NCI-H1105 (cell line): Measurements from ENCODE around the gene HTR4.

ENCODE experiments used
- DNase-seq: peaks from one replicate; lab custom pipeline; 2025; lab: John Stamatoyannopoulos, UW

The HTR4 gene

DNA sequence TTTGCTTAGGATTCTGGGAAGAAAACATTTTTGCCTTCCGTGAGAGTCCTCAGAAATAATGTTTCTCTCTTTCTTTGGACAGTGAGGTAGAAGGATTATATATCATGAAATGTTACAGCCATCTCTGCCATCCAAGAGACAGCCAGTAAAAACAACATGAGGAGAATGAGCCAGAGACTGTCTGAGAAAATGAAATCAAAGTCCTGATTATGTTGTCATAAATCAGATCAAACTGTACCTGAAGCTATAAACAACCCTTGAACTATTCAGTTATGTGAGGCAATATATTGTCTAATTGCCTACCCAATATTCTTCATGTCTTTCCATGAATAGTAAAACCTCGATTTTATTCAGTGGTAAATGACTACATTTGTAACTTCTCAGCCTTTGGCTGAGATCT lies 9.2 kb upstream of the HTR4 start:
- DNase-seq: no peak

DNA sequence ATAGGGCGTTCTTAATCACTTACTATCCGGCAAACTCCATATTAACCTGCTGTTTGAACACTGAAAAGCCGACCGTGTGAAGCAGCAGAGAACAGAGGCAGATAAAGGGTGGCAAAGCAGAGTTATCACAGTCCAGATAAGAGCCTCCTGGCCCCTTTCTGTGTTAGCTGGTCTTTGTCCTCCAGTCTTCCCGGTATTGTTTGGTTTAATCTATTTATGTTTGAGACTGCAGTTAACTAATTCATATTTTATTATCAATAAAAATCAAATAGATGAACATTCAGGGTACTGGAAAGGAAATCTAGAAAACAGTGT lies 6.0 kb upstream of the HTR4 start:
- DNase-seq: no peak

DNA sequence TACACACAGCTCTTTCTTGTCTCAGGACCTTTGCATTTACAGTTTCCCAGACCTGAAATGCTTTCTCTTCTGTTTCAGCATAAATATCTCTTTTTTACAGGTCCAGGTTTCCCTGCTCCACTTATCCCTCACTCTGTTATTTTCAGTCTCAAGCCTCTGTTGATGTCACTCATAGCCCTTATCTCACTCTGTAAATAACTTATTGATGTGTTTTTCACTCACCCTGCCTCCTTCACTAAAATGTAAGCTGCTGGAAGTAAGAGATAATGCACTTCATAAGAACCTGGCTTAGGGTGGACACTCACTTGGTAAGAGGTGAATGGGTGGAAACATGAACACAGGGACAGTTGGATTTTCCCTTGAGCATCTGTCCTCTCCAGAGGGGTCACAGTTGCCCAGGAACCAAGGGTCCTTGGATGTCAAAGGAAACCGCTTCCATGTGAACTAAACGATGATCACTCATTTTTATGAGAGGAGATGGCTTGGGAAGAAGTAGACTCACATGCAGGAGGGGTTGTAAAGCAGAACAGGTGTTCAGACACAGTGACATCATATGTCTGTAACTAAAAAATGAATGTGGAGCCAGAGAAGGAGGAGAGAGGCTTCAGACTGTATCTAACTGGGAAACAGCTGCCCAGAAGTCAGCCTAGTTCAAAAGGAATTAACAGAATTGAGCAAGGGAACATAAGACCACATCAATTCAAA lies 5.5 kb upstream of the HTR4 start:
- no peak for DNase-seq

- DNase-seq: no peak
Observed at GRCh38 chr5:148653291-148653835, 964 bp downstream of the HTR4 start.

GRCh38 chr5:148651528-148651927 lies 2.8 kb downstream of the HTR4 start:
- DNase-seq: no peak

DNA sequence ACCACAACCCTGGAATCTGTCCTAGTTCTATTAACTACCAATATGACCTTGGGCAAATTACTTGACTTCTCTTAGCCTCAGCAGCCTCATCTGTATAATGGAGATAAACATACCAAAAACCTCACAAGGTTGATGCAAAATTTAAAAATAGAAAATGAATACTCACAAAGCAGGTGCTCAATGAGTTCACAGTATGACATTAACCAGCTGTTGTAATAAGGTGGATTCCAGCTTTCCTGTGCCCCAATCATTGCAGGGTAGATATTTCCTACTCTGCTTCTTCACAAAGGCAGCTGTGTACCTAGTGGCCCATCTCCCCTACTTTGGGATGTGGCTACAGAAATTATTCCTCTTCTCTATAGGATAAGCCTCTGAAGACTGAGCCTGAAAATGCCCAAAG lies 8.8 kb downstream of the HTR4 start:
- no peak for DNase-seq

GRCh38 chr5:148641735-148642134 lies 12.6 kb downstream of the HTR4 start:
- no peak for DNase-seq

GRCh38 chr5:148640471-148640870 lies 13.9 kb downstream of the HTR4 start:
- no peak for DNase-seq

DNA sequence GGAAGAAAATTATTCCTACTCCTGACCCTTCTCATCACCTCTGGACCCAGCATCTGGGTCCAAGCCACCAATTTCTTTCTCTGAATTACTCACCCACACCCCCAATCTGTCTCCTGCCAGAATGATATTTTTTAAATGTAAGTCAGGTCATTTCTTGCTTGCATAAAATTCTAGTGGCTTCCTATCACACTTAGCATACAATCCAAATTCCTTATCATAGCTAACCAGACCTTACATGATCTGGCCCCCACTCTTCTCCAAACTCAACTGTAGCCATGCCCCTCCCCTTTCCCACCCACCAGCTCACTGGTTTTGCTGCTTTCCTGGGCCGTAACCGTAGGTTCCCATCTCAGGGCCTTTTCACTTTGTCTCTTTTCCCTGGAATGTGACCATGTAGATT lies 15.2 kb downstream of the HTR4 start:
- no peak for DNase-seq

GRCh38 chr5:148636353-148636752 lies 18.0 kb downstream of the HTR4 start:
- DNase-seq: no peak

DNA sequence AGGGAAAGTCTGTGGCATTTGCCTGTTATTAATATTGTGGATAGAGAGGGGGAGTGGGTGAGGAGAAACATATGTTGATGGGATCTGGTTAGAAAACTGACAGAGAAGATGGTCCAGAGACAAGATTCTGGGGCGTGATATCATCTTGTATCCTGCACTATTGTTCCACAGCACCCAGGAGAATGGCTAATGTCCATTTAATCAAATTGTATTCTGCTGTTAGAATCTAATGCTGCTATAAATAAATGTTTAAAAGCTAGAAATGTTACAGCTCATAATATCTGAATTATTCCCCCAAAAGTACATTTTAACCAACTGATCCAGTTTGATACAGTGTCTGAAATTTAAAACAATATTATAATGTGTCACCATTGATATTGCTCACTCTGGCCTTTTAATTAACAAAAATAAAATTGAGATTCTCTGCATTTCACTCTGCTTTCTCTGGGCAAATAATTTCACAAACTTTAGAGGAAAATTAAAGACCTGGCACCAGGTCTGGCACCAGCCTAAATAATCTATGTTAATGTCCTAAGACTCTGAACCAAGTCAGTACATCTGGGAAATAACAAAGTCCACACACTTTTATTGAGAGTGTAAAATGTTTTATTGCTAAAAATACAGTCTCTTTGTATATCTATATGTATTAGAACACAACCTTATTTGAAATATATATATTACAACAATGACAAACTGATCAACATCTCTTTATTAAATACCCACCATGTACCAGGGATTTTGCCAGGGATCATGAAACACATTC lies 18.8 kb downstream of the HTR4 start:
- no peak for DNase-seq

DNA sequence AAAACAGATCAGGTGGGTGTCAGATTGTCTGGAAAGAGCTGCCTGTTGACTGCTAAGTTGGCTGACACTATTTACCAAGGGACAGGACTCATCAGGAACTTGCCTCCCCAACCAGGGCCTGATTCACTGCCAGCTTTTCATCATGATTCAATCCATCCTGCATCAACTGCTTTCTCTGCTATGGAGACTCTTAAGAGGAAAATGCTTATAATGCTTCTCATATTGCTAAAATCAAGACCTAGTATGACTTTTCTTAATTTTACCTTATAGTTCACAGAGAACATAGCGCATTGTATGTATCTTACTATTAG lies 21.3 kb downstream of the HTR4 start:
- DNase-seq: no peak

- DNase-seq: no peak
Observed at GRCh38 chr5:148632255-148633066, 21.9 kb downstream of the HTR4 start.

- DNase-seq: no peak
Observed at GRCh38 chr5:148626986-148627385, 27.3 kb downstream of the HTR4 start.

DNA sequence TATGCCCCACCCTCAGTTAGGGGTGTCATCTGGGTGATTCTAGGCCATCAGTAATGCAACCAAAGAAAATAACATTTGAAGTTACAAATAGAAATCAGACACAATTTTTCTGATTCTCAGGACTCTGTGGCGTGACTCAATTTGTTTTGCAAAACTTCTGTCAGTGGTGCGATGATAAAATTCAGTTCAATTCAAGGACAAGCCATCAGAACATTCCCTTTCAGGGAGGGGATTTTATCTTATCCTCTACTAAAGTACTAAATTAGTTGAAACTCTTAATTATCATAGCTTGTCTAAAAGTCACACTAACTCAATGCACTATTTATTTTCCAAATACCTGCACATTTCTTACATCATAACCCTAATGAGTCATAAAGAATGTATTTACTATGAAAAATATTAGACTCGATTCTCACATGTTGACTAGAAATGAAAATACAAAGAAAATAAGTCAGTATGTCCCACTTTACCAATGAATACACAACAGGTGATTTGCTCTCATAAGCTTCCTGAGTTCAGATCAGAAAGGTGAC lies 28.2 kb downstream of the HTR4 start:
- DNase-seq: no peak

GRCh38 chr5:148625250-148625649 lies 29.1 kb downstream of the HTR4 start:
- DNase-seq: no peak

GRCh38 chr5:148623741-148624140 lies 30.6 kb downstream of the HTR4 start:
- no peak for DNase-seq

GRCh38 chr5:148623101-148623500 lies 31.2 kb downstream of the HTR4 start:
- DNase-seq: no peak

DNA sequence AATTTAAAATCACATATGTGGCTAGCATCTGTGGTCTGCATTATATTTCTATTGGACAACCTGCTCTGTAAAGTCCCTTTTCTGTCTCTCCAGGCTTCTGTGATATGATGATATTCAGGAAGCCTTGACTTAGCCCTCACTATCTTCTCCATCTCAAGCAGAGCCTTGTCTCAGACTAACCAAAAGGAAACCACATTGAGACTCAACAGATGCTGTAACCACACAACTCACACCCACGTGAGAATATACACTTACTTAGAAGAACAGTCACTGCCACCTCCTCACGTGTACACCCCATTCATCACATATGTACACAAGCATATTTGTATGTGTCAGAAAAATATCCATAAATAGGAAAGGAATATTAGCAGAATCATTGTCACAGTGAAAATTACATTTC lies 33.6 kb downstream of the HTR4 start:
- no peak for DNase-seq

- DNase-seq: no peak
Observed at GRCh38 chr5:148620091-148620490, 34.2 kb downstream of the HTR4 start.

DNA sequence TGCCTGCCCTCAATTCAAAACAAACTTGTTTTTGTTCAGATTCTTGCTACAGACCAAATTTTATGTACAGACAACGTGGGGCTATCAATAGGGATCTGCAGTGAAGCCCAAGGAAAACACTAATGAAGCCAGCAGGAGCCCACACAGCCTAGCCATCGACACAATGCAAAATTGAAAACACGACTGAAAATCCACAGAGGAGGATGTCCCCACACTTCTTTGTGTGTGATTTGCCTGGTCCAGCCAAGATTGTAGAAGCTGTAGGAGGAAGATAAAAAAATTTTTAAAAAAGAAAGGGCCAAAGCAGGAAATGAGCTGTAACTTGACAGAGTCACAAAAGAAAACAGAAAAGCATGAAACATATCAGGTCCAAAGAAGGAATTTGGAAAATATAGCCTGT lies 34.8 kb downstream of the HTR4 start:
- no peak for DNase-seq

- no peak for DNase-seq
Observed at GRCh38 chr5:148615644-148616275, 38.6 kb downstream of the HTR4 start.
